Testis (tissue), 3 donors: ENCODE results near the gene ZNF559. TPM values are rescaled to one million over a fixed set of nuclear protein-coding genes. Genes with fewer than 3 reads are reported as not detected.

Source experiments
- DNase-seq: peaks from one replicate; pipeline ENCODE4 v3.0.0-alpha.2; 2019
- H3K27ac ChIP-seq, 2 donors: fragments of 200-600 bp; sonication (generic); one replicate each; pipeline ENCODE4 v1.5.1; 2019
- H3K27me3 ChIP-seq: fragments of 200-600 bp; sonication (generic); one replicate; pipeline ENCODE4 v1.5.1; 2019
- H3K36me3 ChIP-seq: fragments of 200-600 bp; sonication (generic); one replicate; pipeline ENCODE4 v1.5.1; 2017; ENCODE audit warnings: low read depth; ENCODE audit errors: missing control alignments
- H3K4me1 ChIP-seq: fragments of 200-600 bp; sonication (generic); one replicate; pipeline ENCODE4 v1.5.1; 2019
- H3K4me3 ChIP-seq, 2 donors: fragments of 200-600 bp; sonication (generic); one replicate each; pipeline ENCODE4 v1.5.1; 2017 to 2019
- H3K9me3 ChIP-seq: fragments of 200-600 bp; sonication (generic); one replicate; pipeline ENCODE4 v1.5.1; 2017
- CTCF ChIP-seq, 3 experiments: fragments of 450-650 bp in 2 of 3; fragments of 200-600 bp in 1 of 3; sonication (generic) in 1 of 3; IDR thresholded peaks; one replicate each; pipeline ENCODE4 v1.5.1; 2016 to 2019; ENCODE audit warnings: antibody characterized with exemption in 3 of 3, mild to moderate bottlenecking in 2 of 3, moderate library complexity in 1 of 3
- POLR2A ChIP-seq: fragments of 450-650 bp; IDR thresholded peaks from one replicate; pipeline ENCODE4 v1.6.1; 2017; ENCODE audit warnings: antibody characterized with exemption, mild to moderate bottlenecking, moderate library complexity
- whole genome bisulfite sequencing, 2 donors: methylation state at CpG; one replicate each; pipeline ENCODE4 v1.1.5; 2018; 5-methylcytosine and 5-hydroxymethylcytosine counted together
- intact Hi-C: fragments of 100-400 bp; cut with DNase I; formaldehyde crosslinking; loops from one replicate; pipeline ENCODE4 v1.15.1; 2023; ENCODE audit warnings: low total_unique reads
- polyA plus RNA-seq: library from polyadenylated mRNA; stranded (reverse); fragments of 350-450 nt; fragmentation: Illumina TruSeq; extraction: RNeasy Lipid Tissue Mini Kit (QIAGEN cat#74804); gene quantifications from one replicate; pipeline ENCODE4 v1.2.3, GENCODE V29; 2014; ENCODE audit warnings: low read depth, low replicate concordance; ENCODE audit not compliant: insufficient read depth
- total RNA-seq, 2 donors: library from RNA; depleted of rRNA; stranded (reverse); fragments of >200 nt; gene quantifications; one replicate each; pipeline ENCODE4 v1.2.3, GENCODE V29; 2016

Gene ZNF559
- total and polyA plus RNA-seq, 3 donors from 2014 or later, result 15.4 to 49.7 (median 48.4) TPM

- no peaks in the 10 kb centered on the region for H3K36me3 ChIP-seq
- no peak for DNase-seq
- H3K27ac ChIP-seq, result no peak overlapping the region
- H3K27me3 ChIP-seq, result no peaks in the 10 kb centered on the region
- no peaks in the 10 kb centered on the region for H3K4me1 ChIP-seq
- intact Hi-C loops, result no loop called here
- TF ChIP-seq CTCF (IDR thresholded peaks at IDR 0.05) (no peak), POLR2A (no peak)
- no peaks in the 10 kb centered on the region for H3K9me3 ChIP-seq
- 97 to 98% methylated on average over 21 to 22 of the region's 22 CpGs for WGBS, 2 donors
- H3K4me3 ChIP-seq, result no peak overlapping the region
These were observed 24.7 kb downstream of the ZNF559 start for GRCh38 chr19:9348671-9349070.

- H3K27ac ChIP-seq, result no peak overlapping the region
- no peak for DNase-seq
- no peaks in the 10 kb centered on the region for H3K4me1 ChIP-seq
- intact Hi-C loops, result no loop called here
- H3K36me3 ChIP-seq, result no peaks in the 10 kb centered on the region
- H3K9me3 ChIP-seq, result no peaks in the 10 kb centered on the region
- H3K4me3 ChIP-seq, result no peak overlapping the region
- WGBS, 2 donors, result 93 to 98% methylated on average over 2 of the region's 2 CpGs
- no peak for TF ChIP-seq POLR2A
- TF ChIP-seq CTCF (IDR thresholded peaks at IDR 0.05), result no peak
- no peaks in the 10 kb centered on the region for H3K27me3 ChIP-seq
These were observed 28.5 kb downstream of the ZNF559 start for GRCh38 chr19:9352505-9352904.

- Histone ChIP-seq H3K9me3 (no peaks in the 10 kb centered on the region), H3K27me3 (no peaks in the 10 kb centered on the region), H3K4me3 (no peak overlapping the region), H3K36me3 (no peaks in the 10 kb centered on the region), H3K4me1 (no peaks in the 10 kb centered on the region), H3K27ac (no peak overlapping the region)
- no peak for TF ChIP-seq POLR2A
- TF ChIP-seq CTCF (IDR thresholded peaks at IDR 0.05), result no peak
- intact Hi-C loops, result no loop called here
- DNase-seq, result no peak
These were observed 29.0 kb downstream of the ZNF559 start for GRCh38 chr19:9353011-9353410.

- TF ChIP-seq CTCF (IDR thresholded peaks at IDR 0.05) (no peak), POLR2A (no peak)
- no peak overlapping the region for H3K4me3 ChIP-seq
- WGBS, 2 donors, result 95 to 96% methylated on average over 2 of the region's 2 CpGs
- no peak for DNase-seq
- H3K4me1 ChIP-seq, result no peaks in the 10 kb centered on the region
- H3K27ac ChIP-seq, result no peak overlapping the region
- intact Hi-C loops, result no loop called here
- H3K9me3 ChIP-seq, result no peaks in the 10 kb centered on the region
- peaks cover 4% of the 10 kb centered on the region for H3K36me3 ChIP-seq
- no peaks in the 10 kb centered on the region for H3K27me3 ChIP-seq
These were observed 30.7 kb downstream of the ZNF559 start for GRCh38 chr19:9354651-9355050.

- H3K4me1 ChIP-seq, result no peaks in the 10 kb centered on the region
- H3K9me3 ChIP-seq, result no peaks in the 10 kb centered on the region
- peaks cover 4% of the 10 kb centered on the region for H3K36me3 ChIP-seq
- H3K27ac ChIP-seq, result no peak within 1 kb of the TSS
- no peak for TF ChIP-seq POLR2A
- TF ChIP-seq CTCF (IDR thresholded peaks at IDR 0.05), result no peak
- H3K27me3 ChIP-seq, result no peaks in the 10 kb centered on the region
- intact Hi-C loops, result no loop called here
- peak; percentile 75 for DNase-seq
- 0% methylated on average over 22 to 28 of the region's 28 CpGs for WGBS, 2 donors
- peak within 1 kb of the TSS; percentile 32 to 57 for H3K4me3 ChIP-seq
These were observed 38.9 kb downstream of the ZNF559 start, which contains the start of gene ZNF177 for GRCh38 chr19:9362905-9363304. Gene ZNF177 (plus strand): TSS chr19:9363013. CDS start chr19:9378312, 15,299 bp downstream.
